ENCODE data around the gene COL9A3.

The COL9A3 gene

GRCh38 chr20:62797671-62798532, 18.9 kb upstream of the COL9A3 start:
- no peak for DNase-seq

GRCh38 chr20:62799036-62799435, 17.8 kb upstream of the COL9A3 start:
- no peak for DNase-seq

GRCh38 chr20:62799459-62799858, 17.4 kb upstream of the COL9A3 start:
- DNase-seq = no peak

- DNase-seq = no peak
Observed at GRCh38 chr20:62799873-62800272, 17.0 kb upstream of the COL9A3 start.

GRCh38 chr20:62800314-62801259, 16.3 kb upstream of the COL9A3 start:
- DNase-seq = no peak

- no peak for DNase-seq
Observed at GRCh38 chr20:62801284-62802010, 15.4 kb upstream of the COL9A3 start.

- DNase-seq = no peak
Observed at GRCh38 chr20:62802026-62802712, 14.7 kb upstream of the COL9A3 start.

GRCh38 chr20:62804021-62804626, 12.7 kb upstream of the COL9A3 start:
- DNase-seq = no peak

- DNase-seq = peak; percentile 57 to 72 (median 67)
Observed at GRCh38 chr20:62804627-62805154, 12.2 kb upstream of the COL9A3 start, which contains the start of gene OGFR. Gene OGFR, plus strand, starts transcription at chr20:62804835. Its CDS starts 25 bp downstream, at chr20:62804860.

- DNase-seq = peak in 1 of 5 donors; percentile 27
Observed at GRCh38 chr20:62805155-62805710, 11.6 kb upstream of the COL9A3 start.

- no peak for DNase-seq
Observed at GRCh38 chr20:62805711-62806382, 11.0 kb upstream of the COL9A3 start.

- DNase-seq = no peak
Observed at GRCh38 chr20:62806383-62807050, 10.3 kb upstream of the COL9A3 start.

- no peak for DNase-seq
Observed at GRCh38 chr20:62807444-62808210, 9.2 kb upstream of the COL9A3 start.

GRCh38 chr20:62808211-62808865, 8.5 kb upstream of the COL9A3 start:
- DNase-seq = peak; percentile 49 to 76 (median 67)

GRCh38 chr20:62809530-62810428, 7.1 kb upstream of the COL9A3 start:
- no peak for DNase-seq

- DNase-seq = no peak
Observed at GRCh38 chr20:62811320-62811719, 5.5 kb upstream of the COL9A3 start.

- DNase-seq = no peak
Observed at GRCh38 chr20:62811720-62812119, 5.1 kb upstream of the COL9A3 start.
